ENCODE data around the gene NUDT9. TPM values are rescaled to one million over a fixed set of nuclear protein-coding genes. Genes with fewer than 3 reads are reported as not detected.
A peak's percentile ranks its signal among the peaks of the same experiment; 100 is the strongest.

The NUDT9 gene
- total and polyA plus RNA-seq, 8 donors: 3.6 to 44.9 (median 17.6) TPM

- H3K27ac ChIP-seq: peak overlapping the region in 2 of 5 donors; percentile 56 to 67
- H3K4me3 ChIP-seq: no peak overlapping the region
- no peaks in the 10 kb centered on the region for H3K27me3 ChIP-seq
- TF ChIP-seq POLR2AphosphoS5 (IDR thresholded peaks at IDR 0.05): no peak
- no peak for TF ChIP-seq POLR2A (IDR thresholded peaks at IDR 0.05)
- TF ChIP-seq CTCF (IDR thresholded peaks at IDR 0.05): no peak
- no peak for TF ChIP-seq EP300 (IDR thresholded peaks at IDR 0.05)
- H3K4me1 ChIP-seq: peaks cover 0 to 42% (median 17%) of the 10 kb centered on the region in 4 donors
- H3K9me3 ChIP-seq: no peaks in the 10 kb centered on the region
- intact Hi-C loops (cut with DNase I; ENCODE audit: low total_unique reads): no loop called here
- WGBS, 5 donors: 59 to 78% (median 72%) methylated on average over 3 of the region's 3 CpGs
- DNase-seq: no peak
- H3K36me3 ChIP-seq: peaks cover 0 to 17% (median 10%) of the 10 kb centered on the region in 4 donors
These were observed 83.5 kb downstream of the NUDT9 start for GRCh38 chr4:87505862-87506261.

- Histone ChIP-seq H3K9me3 (no peaks in the 10 kb centered on the region), H3K4me3 (no peak overlapping the region), H3K4me1 (peaks cover 0 to 45% (median 18%) of the 10 kb centered on the region in 4 donors), H3K27me3 (no peaks in the 10 kb centered on the region), H3K27ac (peak overlapping the region in 4 of 5 donors; percentile 55 to 77 (median 63)), H3K36me3 (peaks cover 0 to 18% (median 11%) of the 10 kb centered on the region in 4 donors)
- DNase-seq: no peak
- peak in 2 of 3 donors; percentile 27 for TF ChIP-seq POLR2AphosphoS5 (IDR thresholded peaks at IDR 0.05)
- TF ChIP-seq POLR2A (IDR thresholded peaks at IDR 0.05): no peak
- intact Hi-C loops (cut with DNase I; ENCODE audit: low total_unique reads): no loop called here
- 52 to 73% (median 66%) methylated on average over 4 of the region's 4 CpGs for WGBS, 5 donors
These were observed 84.8 kb downstream of the NUDT9 start for GRCh38 chr4:87506974-87507701.

Small RNA genes within 50 kb of the gene (small RNA-seq; reads per million reads assigned to genes)
- 0 reads per million in 4 donors for gene RN7SL681P

Other genes with a start within 250 kb of the NUDT9 start
- 100 to 1,000 TPM in 1 of 5 donors, 10 to 100 TPM in 3, 1 to 10 TPM in 1; 8.7 to 107 (median 16.9) TPM for gene KLHL8, start 202.0 kb upstream of the NUDT9 start, total RNA-seq
- 1 to 10 TPM; 2.1 to 5.0 (median 3.4) TPM for gene KLHL8, start 202.0 kb upstream of the NUDT9 start, polyA plus RNA-seq
- 1 to 10 TPM in 2 of 5 donors, under 1 TPM in 1, not detected in 2; 0.45 to 1.8 (median 1.3) TPM for gene HSD17B13, start 99.7 kb upstream of the NUDT9 start, total RNA-seq
- gene HSD17B13, start 99.7 kb upstream of the NUDT9 start, polyA plus RNA-seq: under 1 TPM in 1 of 3 donors, not detected in 2; 0.05 TPM
- gene HSD17B11, start 31.4 kb upstream of the NUDT9 start, total RNA-seq: 100 to 1,000 TPM in 1 of 5 donors, 10 to 100 TPM in 4; 47.8 to 116 (median 66.7) TPM
- gene HSD17B11, start 31.4 kb upstream of the NUDT9 start, polyA plus RNA-seq: 10 to 100 TPM; 14.4 to 37.1 (median 27.0) TPM
- gene SPARCL1, start 106.8 kb downstream of the NUDT9 start, total RNA-seq: 100 to 1,000 TPM; 173 to 710 (median 607) TPM
- gene SPARCL1, start 106.8 kb downstream of the NUDT9 start, polyA plus RNA-seq: 100 to 1,000 TPM in 1 of 3 donors, 10 to 100 TPM in 2; 36.9 to 191 (median 69.3) TPM
- not detected for gene DSPP, start 186.0 kb downstream of the NUDT9 start, total RNA-seq
- gene DSPP, start 186.0 kb downstream of the NUDT9 start, polyA plus RNA-seq: not detected
- not detected for gene DMP1, start 227.7 kb downstream of the NUDT9 start, total RNA-seq
- not detected for gene DMP1, start 227.7 kb downstream of the NUDT9 start, polyA plus RNA-seq